K562 (cell line): ENCODE results near the gene RTL5. TPM values are rescaled to one million over a fixed set of nuclear protein-coding genes. Genes with fewer than 3 reads are reported as not detected.

Experiments used
- ATAC-seq: fragments of 200-7000 bp; cut with Tn5 transposase; 3 replicates; pipeline ENCODE4 v1.9.1; 2020; ENCODE audit warnings: moderate library complexity
- BruUV-seq: library from RNA; stranded (reverse); fragments of 400-500 nt; replicated peaks from 2 replicates; lab custom pipeline; 2021; lab: Mats Ljungman, UMichigan
- CTCF ChIA-PET: fragments of 300-600 bp; formaldehyde crosslinking; extraction: SDS; loops from one replicate; lab custom pipeline; 2021; ENCODE audit warnings: low intra/inter-chr PET ratio; lab: Yijun Ruan, JAX
- POLR2A ChIA-PET: fragments of 300-600, 350-650 bp; sonication (Branson Sonifier 250); formaldehyde crosslinking; extraction: SDS; loops from one replicate; lab custom pipeline; 2021; ENCODE audit warnings: antibody characterized with exemption, inconsistent platforms; lab: Yijun Ruan, JAX
- DNase-seq, 4 experiments: peaks; one replicate each; pipeline versions ENCODE4 v3.0.0 to v3.0.0-alpha.2; 2011 to 2018; ENCODE audit warnings: low spot score in 3 of 4, mixed read lengths in 3 of 4; ENCODE audit errors: extremely low read depth in 1 of 4
- FAIRE-seq: peaks from 2 replicates; lab custom pipeline; 2011; peaks lifted over from hg19 to GRCh38; lab: Jason Lieb, UNC
- H2AFZ ChIP-seq: 2 replicates; pipeline ENCODE4 v1.6.0; 2011; ENCODE audit warnings: low read depth, low read length, control low read depth, inconsistent platforms
- H3K27ac ChIP-seq: fragments of 200-600 bp; 3 replicates; pipeline ENCODE4 v1.8.0; 2011; ENCODE audit warnings: low read depth, mild to moderate bottlenecking, control low read depth, inconsistent platforms, low read length, moderate library complexity, mixed read lengths; ENCODE audit errors: extremely low read depth
- H3K27me3 ChIP-seq, 2 experiments: fragments of 300-600 bp in 1 of 2; 2 replicates in 1 of 2; 3 replicates in 1 of 2; pipeline versions ENCODE4 v1.6.0 to v1.8.0; 2011; ENCODE audit warnings: inconsistent platforms in 2 of 2, low read length in 2 of 2, mild to moderate bottlenecking in 1 of 2, mixed read lengths in 1 of 2, moderate library complexity in 1 of 2; ENCODE audit not compliant: control insufficient read depth in 2 of 2, insufficient read depth in 2 of 2
- H3K36me3 ChIP-seq: fragments of 300-600 bp; 3 replicates; pipeline ENCODE4 v1.8.0; 2011; ENCODE audit warnings: mild to moderate bottlenecking, low read length, inconsistent platforms; ENCODE audit not compliant: control insufficient read depth, insufficient read depth
- H3K4me1 ChIP-seq, 2 experiments: fragments of 200-600 bp in 1 of 2; replicated peaks in 1 of 2; 2 replicates in 1 of 2; 3 replicates in 1 of 2; pipeline versions ENCODE4 v1.5.1 to v1.8.0; 2011; ENCODE audit warnings: inconsistent platforms in 2 of 2, low read length in 2 of 2, mild to moderate bottlenecking in 1 of 2, mixed read lengths in 1 of 2, moderate library complexity in 1 of 2; ENCODE audit not compliant: control insufficient read depth in 2 of 2, insufficient read depth in 2 of 2
- H3K4me2 ChIP-seq: 2 replicates; pipeline ENCODE4 v1.6.1; 2011; ENCODE audit warnings: low read length, control low read depth, inconsistent platforms, mixed read lengths; ENCODE audit not compliant: insufficient read depth
- H3K4me3 ChIP-seq: fragments of 200-600 bp; sonication (generic), shearing (Covaris generic); 2 replicates; pipeline ENCODE4 v1.5.1; 2016; ENCODE audit warnings: control low read depth, inconsistent platforms
- H3K79me2 ChIP-seq: fragments of 200-600 bp; 3 replicates; pipeline ENCODE4 v1.8.0; 2011; ENCODE audit warnings: low read length, inconsistent platforms; ENCODE audit not compliant: control insufficient read depth, insufficient read depth
- H3K9ac ChIP-seq, 2 experiments: 2 replicates each; pipeline versions ENCODE4 v1.6.0 to v1.6.1; 2011; ENCODE audit warnings: low read depth in 2 of 2, low read length in 2 of 2, control low read depth in 1 of 2, inconsistent platforms in 1 of 2, mild to moderate bottlenecking in 1 of 2, mixed read lengths in 1 of 2; ENCODE audit not compliant: insufficient read depth in 1 of 2
- H3K9me1 ChIP-seq: one replicate; pipeline ENCODE4 v1.6.0; 2011; ENCODE audit warnings: inconsistent platforms, mild to moderate bottlenecking, low read length, moderate library complexity; ENCODE audit not compliant: control insufficient read depth, insufficient read depth
- H3K9me3 ChIP-seq: replicated peaks from 2 replicates; pipeline ENCODE4 v1.5.1; 2011; ENCODE audit warnings: low read depth, low read length, inconsistent platforms; ENCODE audit not compliant: control insufficient read depth, insufficient read depth
- H4K20me1 ChIP-seq: replicated peaks from 2 replicates; pipeline ENCODE4 v1.6.1; 2011; ENCODE audit warnings: low read length, inconsistent platforms, mixed read lengths; ENCODE audit not compliant: control insufficient read depth, insufficient read depth
- COPS2 ChIP-seq: fragments of 450-650 bp; conservative IDR thresholded peaks from 2 replicates; pipeline ENCODE4 v1.6.1; 2016; ENCODE audit warnings: mild to moderate bottlenecking, moderate library complexity
- HDAC1 ChIP-seq, 2 experiments: fragments of 450-650 bp; IDR thresholded peaks; 2 replicates each; pipeline ENCODE4 v1.6.1; 2016 to 2017; ENCODE audit warnings: inconsistent platforms in 1 of 2, mild to moderate bottlenecking in 1 of 2, moderate library complexity in 1 of 2
- HMGN3 ChIP-seq: IDR thresholded peaks from 2 replicates; pipeline ENCODE4 v1.6.1; 2011; ENCODE audit warnings: borderline replicate concordance, low read depth, mild to moderate bottlenecking, mixed read lengths, low read length; ENCODE audit not compliant: insufficient read length; ENCODE audit errors: extremely low read depth
- NCOA6 ChIP-seq: fragments of 450-650 bp; IDR thresholded peaks from 2 replicates; pipeline ENCODE4 v1.6.1; 2017; ENCODE audit warnings: mild to moderate bottlenecking
- TEAD4 ChIP-seq, 2 experiments: sonication (generic) in 1 of 2; formaldehyde crosslinking in 1 of 2; IDR thresholded peaks; 2 replicates each; pipeline versions ENCODE4 v1.6.1 to v1.8.0; 2012 to 2022; ENCODE audit warnings: borderline replicate concordance in 1 of 2, inconsistent platforms in 1 of 2, low read length in 1 of 2, mild to moderate bottlenecking in 1 of 2, missing genetic modification reagents in 1 of 2
- ZNF384 ChIP-seq: IDR thresholded peaks from 2 replicates; pipeline ENCODE4 v1.6.1; 2012; ENCODE audit warnings: low read depth, low read length, improper control_type of control experiment
- WGBS: fragments of 100-300 bp; shearing (Covaris generic); methylation state at CpG from one replicate; pipeline ENCODE4 v1.1.6; 2016; ENCODE audit warnings: low coverage, mixed read lengths; ENCODE audit not compliant: insufficient coverage; ENCODE audit errors: missing lambda C conversion rate; 5-methylcytosine and 5-hydroxymethylcytosine counted together
- in situ Hi-C: fragments of 300-500 bp; cut with MboI; formaldehyde crosslinking; loops from 4 replicates; pipeline ENCODE4 v1.15.0; 2018; ENCODE audit warnings: inconsistent platforms, mixed read lengths
- intact Hi-C: fragments of 100-400 bp; cut with micrococcal nuclease; formaldehyde crosslinking; loops from 2 replicates; pipeline ENCODE4 v1.14.2; 2022
- polyA plus RNA-seq, 8 experiments: library from polyadenylated mRNA; depleted of rRNA in 4 of 8; stranded (reverse) in 5 of 8; unstranded in 3 of 8; fragments of >200 nt; fragmentation: Nextera tagmentation in 2 of 8; fragmentation: Illumina TruSeq in 1 of 8; extraction: Ambion mirVana in 2 of 8; extraction: Trizol in 1 of 8; gene quantifications; 2 replicates each; pipeline versions ENCODE4 v1.2.1 to v1.2.3, GENCODE V29; 2011 to 2014; ENCODE audit warnings: inconsistent platforms in 1 of 8, missing spikeins in 1 of 8
- total RNA-seq, 7 experiments: library from RNA; depleted of rRNA in 6 of 7; stranded (reverse); fragments of >200 nt in 6 of 7; fragmentation: Illumina TruSeq in 2 of 7; extraction: Trizol in 2 of 7; gene quantifications; 2 replicates each; pipeline versions ENCODE4 v1.2.1 to v1.2.3, GENCODE V29; 2011 to 2021; ENCODE audit warnings: low replicate concordance in 1 of 7

Gene RTL5
- total and polyA plus RNA-seq, 9 of the 15 experiments (the other 6 are each of a cell fraction or from before 2014, with no cell fraction given): 0.03 TPM; not detected in 8

- in situ Hi-C loops (no loop called here), intact Hi-C loops (no loop called here)
- Histone ChIP-seq H3K27ac (no peak overlapping the region), H2AFZ (no peak overlapping the region), H4K20me1 (no peaks in the 10 kb centered on the region), H3K4me3 (no peak overlapping the region), H3K9me3 (no peaks in the 10 kb centered on the region), H3K4me1 (peaks cover 0 to 5% of the 10 kb centered on the region in 2 experiments; a peak in 1 of 5 replicates), H3K27me3 (peaks cover 0 to 39% of the 10 kb centered on the region in 2 experiments; a peak in 2 of 5 replicates), H3K4me2 (no peak overlapping the region), H3K9me1 (no peaks in the 10 kb centered on the region), H3K9ac (no peak overlapping the region), H3K79me2 (no peaks in the 10 kb centered on the region), H3K36me3 (no peaks in the 10 kb centered on the region)
- POLR2A ChIA-PET: no interaction called here
- 0% methylated on average over 3 of the region's 4 CpGs for WGBS
- BruUV-seq: no TSS peak
- no peak for DNase-seq
- FAIRE-seq: no peak
- TF ChIP-seq COPS2: no peak
- TF ChIP-seq HDAC1 (IDR thresholded peaks at IDR 0.05): no peak
- no peak for TF ChIP-seq TEAD4 (IDR thresholded peaks at IDR 0.05; ENCODE audit: low read length)
- TF ChIP-seq TEAD4 (CRISPR knock-in tag; IDR thresholded peaks at IDR 0.05; ENCODE audit: borderline replicate concordance): no peak
- TF ChIP-seq NCOA6: no peak
- no peak for TF ChIP-seq ZNF384
- no peak for TF ChIP-seq HMGN3
- CTCF ChIA-PET: no interaction called here
- no peak for ATAC-seq
Measured at GRCh38 chrX:72102760-72103159, 29.0 kb downstream of the RTL5 start.
